ENCODE results near the gene BICD2.

BICD2 gene

GRCh38 chr9:92664394-92665152, 100.1 kb downstream of the BICD2 start:
- DNase-seq, result no peak

GRCh38 chr9:92663951-92664350, 100.7 kb downstream of the BICD2 start:
- DNase-seq, result no peak

- no peak for DNase-seq
Observed at GRCh38 chr9:92663126-92663525, 101.5 kb downstream of the BICD2 start.

DNA sequence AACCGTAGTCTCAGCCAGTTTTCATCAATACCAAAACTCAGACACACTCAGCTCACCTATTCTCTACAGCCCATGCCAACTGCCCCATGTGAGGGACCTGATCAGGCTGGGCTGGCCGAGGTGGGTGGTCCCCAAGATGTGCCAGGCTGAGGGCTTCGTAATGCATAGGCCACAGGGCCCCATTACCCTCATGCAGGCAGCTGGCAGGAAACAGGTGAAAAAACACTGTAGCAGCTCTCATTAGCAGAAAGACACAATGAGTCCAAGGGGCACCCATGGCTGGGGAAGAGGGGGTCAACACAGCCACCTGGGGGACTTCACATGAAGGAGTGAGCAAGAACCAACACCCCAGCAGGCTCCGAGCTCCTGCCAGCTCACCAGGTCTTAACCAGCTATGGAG, 102.9 kb downstream of the BICD2 start:
- no peak for DNase-seq
